ENCODE results near the gene FAM32A. TPM values are rescaled to one million over a fixed set of nuclear protein-coding genes. Genes with fewer than 3 reads are reported as not detected.

Gene FAM32A
- total RNA-seq, 4 donors from 2014 or later = 55.3 to 82.6 (median 73.0) TPM

GRCh38 chr19:16141043-16141442 is 44.2 kb upstream of the FAM32A start:
- no peaks in the 10 kb centered on the region for H3K4me1 ChIP-seq
- no peak for DNase-seq (ENCODE audit: low spot score in 2 of 2)
- no peak overlapping the region for H3K4me3 ChIP-seq
- no peaks in the 10 kb centered on the region for H3K36me3 ChIP-seq
- 40 to 54% methylated on average over 4 of the region's 4 CpGs for WGBS, 2 donors
- TF ChIP-seq, protein P1, sequence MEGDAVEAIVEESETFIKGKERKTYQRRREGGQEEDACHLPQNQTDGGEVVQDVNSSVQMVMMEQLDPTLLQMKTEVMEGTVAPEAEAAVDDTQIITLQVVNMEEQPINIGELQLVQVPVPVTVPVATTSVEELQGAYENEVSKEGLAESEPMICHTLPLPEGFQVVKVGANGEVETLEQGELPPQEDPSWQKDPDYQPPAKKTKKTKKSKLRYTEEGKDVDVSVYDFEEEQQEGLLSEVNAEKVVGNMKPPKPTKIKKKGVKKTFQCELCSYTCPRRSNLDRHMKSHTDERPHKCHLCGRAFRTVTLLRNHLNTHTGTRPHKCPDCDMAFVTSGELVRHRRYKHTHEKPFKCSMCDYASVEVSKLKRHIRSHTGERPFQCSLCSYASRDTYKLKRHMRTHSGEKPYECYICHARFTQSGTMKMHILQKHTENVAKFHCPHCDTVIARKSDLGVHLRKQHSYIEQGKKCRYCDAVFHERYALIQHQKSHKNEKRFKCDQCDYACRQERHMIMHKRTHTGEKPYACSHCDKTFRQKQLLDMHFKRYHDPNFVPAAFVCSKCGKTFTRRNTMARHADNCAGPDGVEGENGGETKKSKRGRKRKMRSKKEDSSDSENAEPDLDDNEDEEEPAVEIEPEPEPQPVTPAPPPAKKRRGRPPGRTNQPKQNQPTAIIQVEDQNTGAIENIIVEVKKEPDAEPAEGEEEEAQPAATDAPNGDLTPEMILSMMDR (IDR thresholded peaks at IDR 0.05) = no peak
- TF ChIP-seq POLR2A (IDR thresholded peaks at IDR 0.05) (no peak), EP300 (IDR thresholded peaks at IDR 0.05) (no peak)
- H3K27me3 ChIP-seq = no peaks in the 10 kb centered on the region
- H3K9me3 ChIP-seq = no peaks in the 10 kb centered on the region
- H3K27ac ChIP-seq = no peak overlapping the region

GRCh38 chr19:16142032-16142580 is 43.1 kb upstream of the FAM32A start:
- 82 to 83% methylated on average over 9 of the region's 9 CpGs for WGBS, 2 donors
- H3K9me3 ChIP-seq = no peaks in the 10 kb centered on the region
- TF ChIP-seq, protein P1 (IDR thresholded peaks at IDR 0.05) = no peak
- TF ChIP-seq POLR2A (IDR thresholded peaks at IDR 0.05) (no peak), EP300 (IDR thresholded peaks at IDR 0.05) (no peak)

DNA sequence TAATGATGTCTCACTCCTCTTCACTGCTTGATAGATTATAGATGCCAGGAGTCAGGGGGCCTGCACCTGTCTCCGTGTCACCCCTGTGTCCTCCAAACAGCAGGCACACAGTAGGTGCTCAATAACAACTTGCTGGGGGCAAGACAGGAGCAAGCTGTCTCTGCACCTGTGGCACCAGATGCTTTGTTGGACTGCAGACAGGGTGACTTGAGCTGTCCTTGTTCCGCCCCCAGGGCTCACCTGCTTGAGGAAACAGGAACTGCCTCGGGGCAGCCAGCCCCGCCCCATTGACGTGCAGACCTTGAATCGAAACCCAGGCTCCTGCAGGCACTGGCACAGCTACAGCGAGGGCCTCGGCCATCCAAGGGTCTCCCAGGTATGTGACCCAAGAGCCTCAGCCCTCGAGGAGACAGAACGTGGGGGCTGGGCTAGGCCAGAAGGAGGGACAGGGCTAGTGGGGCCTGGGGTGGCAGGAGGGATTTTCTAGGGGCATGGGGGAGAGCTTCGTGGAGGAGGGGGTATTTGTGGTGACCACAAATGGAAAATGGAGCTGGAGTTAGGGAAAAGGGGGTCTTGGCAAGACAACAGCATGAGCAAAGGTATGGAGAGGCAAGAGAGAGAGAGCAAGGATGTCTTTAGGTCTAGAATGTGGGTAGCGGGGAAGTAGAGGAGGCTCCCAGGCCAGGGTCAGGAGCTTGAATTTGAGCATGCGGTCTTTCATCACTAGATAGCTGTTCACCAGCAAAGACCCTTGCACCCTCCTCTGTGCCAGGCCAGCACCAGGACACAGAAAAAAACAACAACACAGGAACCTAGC is 41.6 kb upstream of the FAM32A start, which contains the start of gene HSH2D:
HSH2D (plus strand) TSS at position 287 of the 817 bp plus-strand sequence. CDS start 5,066 bp downstream, outside the sequence.
- DNase-seq (ENCODE audit: low spot score in 2 of 2) = no peak
- no peaks in the 10 kb centered on the region for H3K36me3 ChIP-seq
- peak within 1 kb of the TSS in 1 of 4 donors; percentile 83 for H3K27ac ChIP-seq
- no peaks in the 10 kb centered on the region for H3K9me3 ChIP-seq
- H3K4me1 ChIP-seq = no peaks in the 10 kb centered on the region
- TF ChIP-seq POLR2A (IDR thresholded peaks at IDR 0.05) (no peak), EP300 (IDR thresholded peaks at IDR 0.05) (no peak)
- TF ChIP-seq, protein P1 (IDR thresholded peaks at IDR 0.05) = no peak
- no peaks in the 10 kb centered on the region for H3K27me3 ChIP-seq
- 51 to 53% methylated on average over 12 to 13 of the region's 13 CpGs for WGBS, 2 donors
- peak within 1 kb of the TSS in 1 of 4 donors; percentile 39 for H3K4me3 ChIP-seq

More at GRCh38 chr19:16142032-16142580, 43.1 kb upstream of the FAM32A start:
- H3K4me1 ChIP-seq = no peaks in the 10 kb centered on the region
- H3K4me3 ChIP-seq = no peak overlapping the region
- no peak for DNase-seq (ENCODE audit: low spot score in 2 of 2)
- no peak overlapping the region for H3K27ac ChIP-seq
- no peaks in the 10 kb centered on the region for H3K27me3 ChIP-seq
- H3K36me3 ChIP-seq = no peaks in the 10 kb centered on the region

- H3K4me3 ChIP-seq = peak overlapping the region in 1 of 4 donors; percentile 39
- H3K4me1 ChIP-seq = no peaks in the 10 kb centered on the region
- peak overlapping the region in 1 of 4 donors; percentile 83 for H3K27ac ChIP-seq
- no peaks in the 10 kb centered on the region for H3K36me3 ChIP-seq
- no peaks in the 10 kb centered on the region for H3K27me3 ChIP-seq
- no peak for DNase-seq (ENCODE audit: low spot score in 2 of 2)
- TF ChIP-seq, protein P1 (IDR thresholded peaks at IDR 0.05) = no peak
- TF ChIP-seq POLR2A (IDR thresholded peaks at IDR 0.05) (no peak), EP300 (IDR thresholded peaks at IDR 0.05) (no peak)
- H3K9me3 ChIP-seq = no peaks in the 10 kb centered on the region
- WGBS, 2 donors = 63 to 88% methylated on average over 1 of the region's 1 CpG
Measured at GRCh38 chr19:16144216-16144581, 41.0 kb upstream of the FAM32A start.

DNA sequence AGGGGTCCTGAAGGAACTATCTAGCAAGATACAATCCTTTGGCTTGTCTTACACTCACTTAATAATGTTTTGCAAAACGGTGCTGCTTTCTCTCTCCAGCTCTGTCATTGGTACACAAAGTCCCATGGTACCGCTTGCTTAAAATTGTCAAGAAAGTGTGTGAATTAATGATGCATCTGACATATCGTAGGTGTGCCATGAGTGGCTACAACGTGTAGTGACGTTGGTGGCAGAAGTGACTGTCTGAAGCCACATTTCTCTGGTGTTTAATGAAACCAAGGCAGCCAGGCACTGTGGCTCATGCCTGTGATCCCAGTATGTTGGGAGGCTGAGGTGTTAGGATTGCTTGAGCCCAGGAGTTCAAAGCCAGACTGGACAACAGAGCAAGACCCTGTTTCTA is 39.1 kb upstream of the FAM32A start:
- Histone ChIP-seq H3K27ac (no peak overlapping the region), H3K4me1 (no peaks in the 10 kb centered on the region), H3K36me3 (no peaks in the 10 kb centered on the region), H3K9me3 (no peaks in the 10 kb centered on the region), H3K27me3 (no peaks in the 10 kb centered on the region), H3K4me3 (no peak overlapping the region)
- TF ChIP-seq, protein P1 (IDR thresholded peaks at IDR 0.05) = no peak
- no peak for TF ChIP-seq POLR2A (IDR thresholded peaks at IDR 0.05)
- TF ChIP-seq EP300 (IDR thresholded peaks at IDR 0.05) = no peak
- DNase-seq (ENCODE audit: low spot score in 2 of 2) = no peak
- WGBS, 2 donors = 71 to 76% methylated on average over 5 of the region's 5 CpGs

Measured in tibial nerve (tissue), 4 donors.